Panc1 (cell line): ENCODE measurements around the gene PKP1. TPM values are rescaled to one million over a fixed set of nuclear protein-coding genes. Genes with fewer than 3 reads are reported as not detected.

Experiments
- ATAC-seq: fragments of 200-7000 bp; cut with Tn5 transposase; 2 replicates; pipeline ENCODE4 v1.9.1; 2020; ENCODE audit warnings: mild to moderate bottlenecking, moderate library complexity
- BruUV-seq: library from RNA; stranded (reverse); fragments of 400-500 nt; replicated peaks from 2 replicates; lab custom pipeline; 2021; lab: Mats Ljungman, UMichigan
- CTCF ChIA-PET: fragments of 300-600 bp; sonication (Branson Sonifier 250); formaldehyde crosslinking; loops from one replicate; lab custom pipeline; 2022; ENCODE audit warnings: antibody characterized with exemption; lab: Charles Lee
- POLR2A ChIA-PET: fragments of 300-600 bp; sonication (Branson Sonifier 250); formaldehyde crosslinking; loops from one replicate; lab custom pipeline; 2022; ENCODE audit warnings: antibody characterized with exemption; lab: Charles Lee
- DNase-seq: peaks from one replicate; pipeline ENCODE4 v3.0.0-alpha.2; 2010; ENCODE audit warnings: low read depth, low spot score
- H3K27ac ChIP-seq: 2 replicates; pipeline ENCODE4 v1.5.1; 2011; ENCODE audit warnings: mild to moderate bottlenecking, low read length, inconsistent platforms
- H3K27me3 ChIP-seq: fragments of 200-500 bp; sonication (Bioruptor generic); 2 replicates; pipeline ENCODE4 v1.6.0; 2014; ENCODE audit warnings: low read length, inconsistent platforms; ENCODE audit not compliant: control insufficient read depth, insufficient read depth
- H3K36me3 ChIP-seq: fragments of 200-500 bp; sonication (Bioruptor generic); 2 replicates; pipeline ENCODE4 v1.5.1; 2014; ENCODE audit warnings: inconsistent platforms, mild to moderate bottlenecking, low read length, moderate library complexity; ENCODE audit not compliant: control insufficient read depth, insufficient read depth
- H3K4me1 ChIP-seq: 2 replicates; pipeline ENCODE4 v1.5.1; 2011; ENCODE audit warnings: inconsistent platforms, mild to moderate bottlenecking, low read length, moderate library complexity; ENCODE audit not compliant: control insufficient read depth, insufficient read depth
- H3K4me3 ChIP-seq, 2 experiments: 2 replicates each; pipeline ENCODE4 v1.5.1; 2011 to 2012; ENCODE audit warnings: low read depth in 2 of 2, low read length in 2 of 2, mild to moderate bottlenecking in 2 of 2, inconsistent platforms in 1 of 2, moderate library complexity in 1 of 2
- H3K9me3 ChIP-seq: fragments of 200-500 bp; sonication (Bioruptor generic); 2 replicates; pipeline ENCODE4 v1.5.1; 2014; ENCODE audit warnings: low read depth, mild to moderate bottlenecking, inconsistent platforms, low read length, moderate library complexity; ENCODE audit not compliant: control insufficient read depth, insufficient read depth
- CTCF ChIP-seq: fragments of 450-650 bp; IDR thresholded peaks from 2 replicates; pipeline ENCODE4 v1.5.1; 2017; ENCODE audit warnings: mild to moderate bottlenecking
- POLR2AphosphoS5 ChIP-seq: IDR thresholded peaks from 2 replicates; pipeline ENCODE4 v1.6.1; 2012; ENCODE audit warnings: mild to moderate bottlenecking, low read depth, low read length, moderate library complexity
- REST ChIP-seq, 2 experiments: IDR thresholded peaks; 2 replicates each; pipeline ENCODE4 v1.6.1; 2011 to 2012; ENCODE audit warnings: low read depth in 2 of 2, control low read depth in 1 of 2, low read length in 1 of 2, mild to moderate bottlenecking in 1 of 2, moderate library complexity in 1 of 2; ENCODE audit not compliant: insufficient read depth in 1 of 2
- SIN3A ChIP-seq: IDR thresholded peaks from 2 replicates; pipeline ENCODE4 v1.6.1; 2012; ENCODE audit warnings: low read depth, mild to moderate bottlenecking, low read length, moderate library complexity, borderline replicate concordance; ENCODE audit not compliant: insufficient read depth
- TCF7L2 ChIP-seq: IDR thresholded peaks from 2 replicates; pipeline ENCODE4 v1.6.1; 2011; ENCODE audit warnings: mild to moderate bottlenecking, low read depth, low read length, inconsistent platforms
- in situ Hi-C: cut with HindIII; loops from 2 replicates; pipeline ENCODE4 v1.10.0; 2016; ENCODE audit warnings: low sequenced_read_pairs, low pct_unique_long_range_greater_than_20kb
- intact Hi-C: fragments of 100-400 bp; cut with micrococcal nuclease; formaldehyde crosslinking; loops from one replicate; pipeline ENCODE4 v1.10.0; 2022; ENCODE audit not compliant: unreplicated experiment
- total RNA-seq: library from RNA; stranded (reverse); gene quantifications from one replicate; pipeline ENCODE4 v1.2.1, GENCODE V29; 2021; ENCODE audit not compliant: unreplicated experiment

PKP1 gene
- total RNA-seq, 1 experiment from 2014 or later, result 0.44 TPM

- in situ Hi-C loops (no loop called here), intact Hi-C loops (no loop called here)
- CTCF ChIA-PET, result no interaction called here
- DNase-seq, result no peak
- H3K4me3 ChIP-seq, result no peak overlapping the region
- TF ChIP-seq POLR2AphosphoS5, result no peak
- TF ChIP-seq CTCF, result no peak
- TF ChIP-seq SIN3A, result no peak
- H3K4me1 ChIP-seq, result no peaks in the 10 kb centered on the region
- H3K9me3 ChIP-seq, result no peaks in the 10 kb centered on the region
- no peaks in the 10 kb centered on the region for H3K36me3 ChIP-seq
- H3K27ac ChIP-seq, result no peak overlapping the region
- no peaks in the 10 kb centered on the region for H3K27me3 ChIP-seq
- no peak for ATAC-seq
- no TSS peak for BruUV-seq
- POLR2A ChIA-PET, result no interaction called here
Observed at GRCh38 chr1:201332616-201333335, 49.5 kb downstream of the PKP1 start.

GRCh38 chr1:201334325-201335173 lies 51.2 kb downstream of the PKP1 start:
- BruUV-seq, result no TSS peak
- in situ Hi-C loops, result no loop called here
- TF ChIP-seq CTCF, result no peak
- TF ChIP-seq TCF7L2, result no peak
- no peak for TF ChIP-seq REST (IDR thresholded peaks at IDR 0.05; ENCODE audit: insufficient read depth in 1 of 2, low read depth in 2 of 2, low read length in 1 of 2)
- TF ChIP-seq POLR2AphosphoS5, result no peak
- POLR2A ChIA-PET, result no interaction called here
- no peaks in the 10 kb centered on the region for H3K27me3 ChIP-seq
- ATAC-seq (no peak), DNase-seq (no peak)
- CTCF ChIA-PET, result no interaction called here
- H3K4me3 ChIP-seq, result no peak overlapping the region
- intact Hi-C loops, result no loop called here
- H3K36me3 ChIP-seq, result no peaks in the 10 kb centered on the region
- no peaks in the 10 kb centered on the region for H3K9me3 ChIP-seq
- no peak overlapping the region for H3K27ac ChIP-seq
- H3K4me1 ChIP-seq, result no peaks in the 10 kb centered on the region
